SH-SY5Y (cell line): Measurements from ENCODE around the gene DIPK1B.

ENCODE experiments used
- GATA2 ChIP-seq: IDR thresholded peaks from 2 replicates; pipeline ENCODE4 v1.6.1; 2011; ENCODE audit warnings: mild to moderate bottlenecking, low read depth, low read length
- GATA3 ChIP-seq: IDR thresholded peaks from 2 replicates; pipeline ENCODE4 v1.6.1; 2011; ENCODE audit warnings: low read depth, mild to moderate bottlenecking, low read length, moderate library complexity

DNA sequence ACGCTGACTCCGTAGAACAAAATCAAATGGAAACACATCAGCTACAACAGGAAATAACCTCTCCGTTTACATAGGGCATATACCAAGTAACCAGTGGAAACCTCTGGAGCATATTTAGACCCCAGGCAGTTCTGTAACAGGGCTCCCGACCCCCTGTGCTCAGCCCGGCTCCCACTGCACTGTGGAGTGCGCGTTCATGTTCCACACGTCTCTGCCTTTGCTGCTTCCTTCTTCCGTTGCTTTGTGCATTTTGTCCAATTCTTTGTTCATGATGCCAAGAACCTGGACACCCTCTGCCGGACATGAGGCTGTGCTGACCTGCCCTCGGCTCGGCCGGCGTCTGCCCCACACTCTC lies 19.3 kb upstream of the DIPK1B start:
- TF ChIP-seq GATA2 (no peak), GATA3 (no peak)
